PC-3 (cell line): ENCODE data around the gene ITGB1. TPM values are rescaled to one million over a fixed set of nuclear protein-coding genes. Genes with fewer than 3 reads are reported as not detected.

Experiments used
- ATAC-seq: fragments of 200-7000 bp; cut with Tn5 transposase; 2 replicates; pipeline ENCODE4 v1.9.1; 2020; ENCODE audit warnings: mild to moderate bottlenecking, moderate library complexity
- BruUV-seq: library from RNA; stranded (reverse); fragments of 400-500 nt; replicated peaks from 2 replicates; lab custom pipeline; 2021; lab: Mats Ljungman, UMichigan
- CTCF ChIA-PET: fragments of 300-600 bp; sonication (Branson Sonifier 250); formaldehyde crosslinking; loops from one replicate; lab custom pipeline; 2022; ENCODE audit warnings: antibody characterized with exemption; lab: Charles Lee
- POLR2A ChIA-PET: fragments of 300-600 bp; sonication (Branson Sonifier 250); formaldehyde crosslinking; loops from one replicate; lab custom pipeline; 2022; ENCODE audit warnings: antibody characterized with exemption; ENCODE audit not compliant: unreplicated experiment; lab: Charles Lee
- DNase-seq: peaks from one replicate; pipeline ENCODE4 v3.0.0-alpha.2; 2015
- H2AFZ ChIP-seq: fragments of 300-600 bp; sonication (generic); 2 replicates; pipeline ENCODE4 v1.6.0; 2016; ENCODE audit warnings: antibody characterized with exemption, low read length
- H3F3A ChIP-seq: fragments of 300-600 bp; sonication (generic); one replicate; pipeline ENCODE4 v1.6.0; 2017; ENCODE audit warnings: antibody characterized with exemption, low read length, control low read depth, mild to moderate bottlenecking; ENCODE audit not compliant: unreplicated experiment
- H3K27ac ChIP-seq: fragments of 300-600 bp; sonication (generic); 2 replicates; pipeline ENCODE4 v1.5.1; 2016; ENCODE audit warnings: mild to moderate bottlenecking, low read length
- H3K27me3 ChIP-seq: fragments of 300-600 bp; sonication (generic); 2 replicates; pipeline ENCODE4 v1.6.1; 2016; ENCODE audit warnings: low read length, mixed read lengths
- H3K36me3 ChIP-seq: fragments of 300-600 bp; sonication (generic); 2 replicates; pipeline ENCODE4 v1.6.1; 2016; ENCODE audit warnings: low read depth, mixed run types, low read length, mixed read lengths
- H3K4me1 ChIP-seq: fragments of 300-600 bp; sonication (generic); 2 replicates; pipeline ENCODE4 v1.5.1; 2016; ENCODE audit warnings: low read length; ENCODE audit not compliant: insufficient read depth
- H3K4me2 ChIP-seq: fragments of 300-600 bp; sonication (generic); 2 replicates; pipeline ENCODE4 v1.6.0; 2016; ENCODE audit warnings: low read length
- H3K4me3 ChIP-seq: fragments of 300-600 bp; sonication (generic); 2 replicates; pipeline ENCODE4 v1.5.1; 2016; ENCODE audit warnings: mild to moderate bottlenecking, low read length, mixed read lengths
- H3K79me2 ChIP-seq: fragments of 300-600 bp; sonication (generic); 2 replicates; pipeline ENCODE4 v1.6.1; 2017; ENCODE audit warnings: low read length, mixed read lengths
- H3K9ac ChIP-seq: fragments of 300-600 bp; sonication (generic); 2 replicates; pipeline ENCODE4 v1.6.0; 2016; ENCODE audit warnings: mild to moderate bottlenecking, low read length
- H3K9me2 ChIP-seq: fragments of 300-600 bp; sonication (generic); replicated peaks from 2 replicates; pipeline ENCODE4 v1.6.1; 2016; ENCODE audit warnings: mixed run types, low read length, mixed read lengths
- H3K9me3 ChIP-seq: fragments of 300-600 bp; sonication (generic); 2 replicates; pipeline ENCODE4 v1.6.1; 2016; ENCODE audit warnings: low read length, mixed read lengths
- H4K20me1 ChIP-seq: fragments of 300-600 bp; sonication (generic); 2 replicates; pipeline ENCODE4 v1.6.1; 2016; ENCODE audit warnings: low read length, mixed read lengths
- EZH2 ChIP-seq: fragments of 300-600 bp; sonication (generic); IDR thresholded peaks from one replicate; pipeline ENCODE4 v1.6.1; 2017; ENCODE audit warnings: antibody characterized with exemption, mild to moderate bottlenecking, low read length; ENCODE audit not compliant: unreplicated experiment
- EZH2phosphoT487 ChIP-seq: fragments of 300-600 bp; sonication (generic); IDR thresholded peaks from 2 replicates; pipeline ENCODE4 v1.6.1; 2018; ENCODE audit warnings: mild to moderate bottlenecking, antibody characterized with exemption, low read length, borderline replicate concordance
- intact Hi-C: fragments of 100-400 bp; cut with micrococcal nuclease; formaldehyde crosslinking; loops from 2 replicates; pipeline ENCODE4 v1.9.0; 2023
- total RNA-seq: library from RNA; depleted of rRNA; stranded (reverse); fragments of >200 nt; gene quantifications from 2 replicates; pipeline ENCODE4 v1.2.3, GENCODE V29; 2014
- TF ChIP-seq, protein P1 (sequence below): fragments of 300-600 bp; sonication (generic); conservative IDR thresholded peaks from 2 replicates; pipeline ENCODE4 v1.5.1; 2017; ENCODE audit warnings: antibody characterized with exemption, low read depth, mild to moderate bottlenecking, low read length

The ITGB1 gene
- total RNA-seq, 1 experiment from 2014 or later, result 1,010 TPM

DNA sequence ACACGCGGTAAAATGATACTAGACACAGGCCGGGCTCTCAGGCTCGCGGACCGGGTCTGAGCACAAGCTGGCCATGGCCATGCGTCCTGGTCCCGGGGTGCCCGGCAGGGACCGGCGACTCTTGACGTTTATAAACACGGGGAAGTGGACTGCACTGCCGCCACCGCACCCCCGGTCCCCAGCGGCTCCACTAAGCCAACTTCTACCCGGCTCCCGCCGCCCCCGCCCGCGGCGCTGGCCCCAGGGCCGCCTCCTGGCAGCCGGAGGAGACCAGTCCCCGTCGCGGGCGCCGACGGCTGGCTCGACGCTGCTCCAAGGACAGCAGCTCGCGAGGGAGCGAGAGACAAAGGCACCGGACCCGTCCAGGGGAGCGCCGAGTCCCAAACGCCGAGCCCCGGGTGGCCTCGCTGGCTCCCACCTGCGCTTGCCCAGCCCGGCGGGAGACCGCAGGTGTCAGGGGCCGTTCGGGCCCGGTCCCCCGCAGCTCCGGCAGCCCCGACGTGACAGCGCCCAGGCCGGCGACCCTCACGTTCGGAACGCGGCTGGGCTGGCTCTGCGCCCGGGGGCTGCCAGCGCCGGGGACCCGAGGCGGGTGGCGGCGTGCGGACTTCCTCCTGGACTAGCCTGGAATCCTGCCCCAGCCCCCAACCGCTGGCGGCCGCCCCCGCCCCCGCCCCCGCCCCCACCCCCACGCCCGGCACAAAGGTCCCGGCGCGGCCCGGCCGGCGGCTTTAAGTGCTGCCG lies 517 bp downstream of the ITGB1 start:
- Histone ChIP-seq H3K27ac (peak overlapping the region; percentile 63), H2AFZ (no peak overlapping the region), H4K20me1 (peaks cover 49% of the 10 kb centered on the region), H3K79me2 (peaks cover 82% of the 10 kb centered on the region), H3K4me2 (peak overlapping the region; percentile 83), H3K9me3 (no peaks in the 10 kb centered on the region), H3F3A (peaks cover 15% of the 10 kb centered on the region), H3K36me3 (peaks cover 36% of the 10 kb centered on the region), H3K9me2 (no peaks in the 10 kb centered on the region), H3K4me1 (peaks cover 68% of the 10 kb centered on the region), H3K4me3 (peak overlapping the region; percentile 75), H3K27me3 (no peaks in the 10 kb centered on the region), H3K9ac (peak overlapping the region; percentile 92)
- peak; percentile 48 for DNase-seq
- ChIA-PET POLR2A (interaction anchor here (0.7 to 3.1 kb wide), 3 partner anchors 24 to 1010 kb away, joined by 3 to 33 read pairs (median 4); no protein-coding TSS in a partner anchor), CTCF (no interaction called here)
- ATAC-seq, result peak; percentile 14
- TF ChIP-seq, protein P1, sequence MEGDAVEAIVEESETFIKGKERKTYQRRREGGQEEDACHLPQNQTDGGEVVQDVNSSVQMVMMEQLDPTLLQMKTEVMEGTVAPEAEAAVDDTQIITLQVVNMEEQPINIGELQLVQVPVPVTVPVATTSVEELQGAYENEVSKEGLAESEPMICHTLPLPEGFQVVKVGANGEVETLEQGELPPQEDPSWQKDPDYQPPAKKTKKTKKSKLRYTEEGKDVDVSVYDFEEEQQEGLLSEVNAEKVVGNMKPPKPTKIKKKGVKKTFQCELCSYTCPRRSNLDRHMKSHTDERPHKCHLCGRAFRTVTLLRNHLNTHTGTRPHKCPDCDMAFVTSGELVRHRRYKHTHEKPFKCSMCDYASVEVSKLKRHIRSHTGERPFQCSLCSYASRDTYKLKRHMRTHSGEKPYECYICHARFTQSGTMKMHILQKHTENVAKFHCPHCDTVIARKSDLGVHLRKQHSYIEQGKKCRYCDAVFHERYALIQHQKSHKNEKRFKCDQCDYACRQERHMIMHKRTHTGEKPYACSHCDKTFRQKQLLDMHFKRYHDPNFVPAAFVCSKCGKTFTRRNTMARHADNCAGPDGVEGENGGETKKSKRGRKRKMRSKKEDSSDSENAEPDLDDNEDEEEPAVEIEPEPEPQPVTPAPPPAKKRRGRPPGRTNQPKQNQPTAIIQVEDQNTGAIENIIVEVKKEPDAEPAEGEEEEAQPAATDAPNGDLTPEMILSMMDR, result no peak
- no peak for TF ChIP-seq EZH2
- TF ChIP-seq EZH2phosphoT487, result no peak
- no TSS peak for BruUV-seq
- intact Hi-C loops, result loop anchor here (1.0 to 5.0 kb wide), 4 partner anchors 23 to 199 kb away; no protein-coding TSS in a partner anchor

DNA sequence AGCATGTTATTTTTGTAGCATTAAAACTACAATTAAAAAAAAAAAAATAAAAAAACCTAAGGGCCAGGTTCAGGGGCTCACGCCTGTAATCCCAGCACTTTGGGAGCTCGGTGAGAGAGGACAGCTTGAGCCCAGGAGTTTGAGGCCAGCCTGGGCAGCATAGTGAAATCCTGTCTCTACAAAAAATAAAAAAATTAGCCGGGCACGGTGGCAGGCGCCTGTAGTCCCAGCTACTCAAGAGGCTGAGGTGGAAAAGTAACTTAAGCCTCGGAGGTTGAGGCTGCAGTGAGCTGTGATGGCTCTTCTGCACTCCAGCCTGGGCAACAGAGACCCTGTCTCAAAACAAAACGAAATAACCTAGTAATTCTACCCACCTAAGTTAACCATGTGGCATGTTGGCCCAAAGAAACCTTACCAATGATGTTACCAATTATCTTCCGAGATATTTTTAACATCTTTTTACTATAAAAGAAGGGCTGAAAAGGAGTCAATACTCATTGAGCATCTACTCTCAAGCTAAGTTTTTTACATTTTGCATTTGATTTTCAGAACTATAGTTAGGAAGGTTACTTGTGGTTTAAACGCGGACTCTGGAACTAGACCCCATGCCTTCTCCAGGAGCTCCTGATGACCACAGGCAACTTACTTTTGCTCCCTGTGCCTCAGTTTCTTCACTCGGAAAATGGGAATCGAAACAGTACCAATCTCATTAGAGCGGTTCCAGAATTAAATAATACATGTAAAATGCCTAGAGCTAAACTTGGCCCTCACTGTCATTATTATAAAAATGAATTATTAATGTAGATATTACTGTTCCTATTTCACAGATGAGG lies 1.4 kb downstream of the ITGB1 start:
- TSS peak; percentile 34 for BruUV-seq
- Histone ChIP-seq H3K9ac (peak overlapping the region; percentile 92), H3K36me3 (peaks cover 44% of the 10 kb centered on the region), H3K4me3 (peak overlapping the region; percentile 75), H3K9me3 (no peaks in the 10 kb centered on the region), H3K79me2 (peaks cover 91% of the 10 kb centered on the region), H3K4me2 (peak overlapping the region; percentile 83), H4K20me1 (peaks cover 58% of the 10 kb centered on the region), H2AFZ (no peak overlapping the region), H3K27me3 (no peaks in the 10 kb centered on the region), H3K27ac (peak overlapping the region; percentile 63), H3K4me1 (peaks cover 68% of the 10 kb centered on the region), H3K9me2 (no peaks in the 10 kb centered on the region), H3F3A (peaks cover 15% of the 10 kb centered on the region)
- ATAC-seq (no peak), DNase-seq (peak; percentile 34)
- intact Hi-C loops, result loop anchor here (5.0 kb wide), 1 partner anchor 159 kb away; no protein-coding TSS in a partner anchor
- CTCF ChIA-PET, result no interaction called here
- TF ChIP-seq, protein P1, result no peak
- no peak for TF ChIP-seq EZH2phosphoT487
- no peak for TF ChIP-seq EZH2
- POLR2A ChIA-PET, result interaction anchor here (0.6 to 3.1 kb wide), 6 partner anchors 24 to 1564 kb away, joined by 3 to 33 read pairs (median 4); no protein-coding TSS in a partner anchor
